ENCODE results near the gene CAPN1.
"Not testable (repeated sequence)": the region's sequence is repeated elsewhere in the genome, so short reads cannot be mapped to it uniquely, and the experiment has no call there.

Gene CAPN1

DNA sequence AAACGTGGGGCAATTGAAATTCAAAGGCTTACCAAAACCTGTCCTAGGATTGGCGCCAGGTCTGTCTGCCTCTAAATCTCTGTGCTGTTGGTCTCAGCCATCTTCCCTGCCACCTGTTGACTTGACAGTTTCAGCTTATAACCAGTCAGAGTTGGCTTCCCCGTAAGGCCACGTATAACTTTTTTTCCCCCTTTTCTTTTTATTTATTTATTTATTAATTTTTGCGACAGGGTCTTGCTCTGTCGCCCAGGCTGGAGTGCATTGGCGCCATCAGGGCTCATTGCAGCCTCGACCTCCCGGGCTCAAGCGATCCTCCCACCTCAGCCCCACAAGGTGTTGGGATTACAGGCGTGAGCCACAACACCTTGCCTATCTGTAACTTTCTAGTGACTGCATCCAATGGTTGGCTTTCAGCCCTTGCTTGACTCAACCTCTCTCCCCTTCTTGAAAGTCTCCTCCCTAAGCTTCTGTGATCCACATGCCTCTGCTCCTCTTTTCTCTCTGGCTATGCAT is 46.0 kb upstream of the CAPN1 start:
- no peak for DNase-seq (ENCODE audit: low read depth)
- TF ChIP-seq, protein P1, sequence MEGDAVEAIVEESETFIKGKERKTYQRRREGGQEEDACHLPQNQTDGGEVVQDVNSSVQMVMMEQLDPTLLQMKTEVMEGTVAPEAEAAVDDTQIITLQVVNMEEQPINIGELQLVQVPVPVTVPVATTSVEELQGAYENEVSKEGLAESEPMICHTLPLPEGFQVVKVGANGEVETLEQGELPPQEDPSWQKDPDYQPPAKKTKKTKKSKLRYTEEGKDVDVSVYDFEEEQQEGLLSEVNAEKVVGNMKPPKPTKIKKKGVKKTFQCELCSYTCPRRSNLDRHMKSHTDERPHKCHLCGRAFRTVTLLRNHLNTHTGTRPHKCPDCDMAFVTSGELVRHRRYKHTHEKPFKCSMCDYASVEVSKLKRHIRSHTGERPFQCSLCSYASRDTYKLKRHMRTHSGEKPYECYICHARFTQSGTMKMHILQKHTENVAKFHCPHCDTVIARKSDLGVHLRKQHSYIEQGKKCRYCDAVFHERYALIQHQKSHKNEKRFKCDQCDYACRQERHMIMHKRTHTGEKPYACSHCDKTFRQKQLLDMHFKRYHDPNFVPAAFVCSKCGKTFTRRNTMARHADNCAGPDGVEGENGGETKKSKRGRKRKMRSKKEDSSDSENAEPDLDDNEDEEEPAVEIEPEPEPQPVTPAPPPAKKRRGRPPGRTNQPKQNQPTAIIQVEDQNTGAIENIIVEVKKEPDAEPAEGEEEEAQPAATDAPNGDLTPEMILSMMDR (IDR thresholded peaks at IDR 0.05; ENCODE audit: insufficient read depth, low read depth, low read length, missing control alignments): no peak
- H3K4me3 ChIP-seq (ENCODE audit: low read depth, low read length): peak overlapping the region; percentile 78

- no peak for DNase-seq (ENCODE audit: low read depth)
- no peak overlapping the region for H3K4me3 ChIP-seq (ENCODE audit: low read depth, low read length)
- TF ChIP-seq, protein P1 (IDR thresholded peaks at IDR 0.05; ENCODE audit: insufficient read depth, low read depth, low read length, missing control alignments): no peak
These were observed 45.1 kb upstream of the CAPN1 start for GRCh38 chr11:65136515-65137096.

DNA sequence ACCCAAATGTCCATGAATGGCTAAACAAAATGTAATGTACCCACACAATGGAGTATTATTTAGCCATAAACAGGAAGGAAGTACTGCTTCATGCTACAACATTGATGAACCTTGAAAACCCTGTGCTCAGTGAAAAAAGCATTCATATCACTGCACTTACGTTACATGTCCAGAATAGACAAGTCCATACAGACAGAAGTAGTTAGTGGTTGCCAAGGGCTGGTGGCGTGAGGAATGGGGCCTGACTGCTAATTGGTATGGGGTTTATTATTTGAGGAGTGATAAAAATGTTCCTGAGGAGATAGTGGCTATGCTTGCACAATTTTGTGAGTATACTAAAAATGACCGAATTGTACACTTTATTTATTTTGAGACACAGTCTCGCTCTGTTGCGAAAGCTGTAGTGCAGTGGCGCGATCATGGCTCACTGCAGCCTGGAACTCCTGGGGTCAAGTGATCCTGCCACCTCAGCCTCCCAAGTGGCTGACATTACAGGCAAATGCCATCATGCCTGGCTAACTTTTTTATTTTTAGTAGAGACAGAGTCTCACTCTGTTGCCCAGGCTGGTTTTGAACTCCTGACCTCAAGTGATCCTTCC is 39.7 kb upstream of the CAPN1 start:
- TF ChIP-seq, protein P1 (IDR thresholded peaks at IDR 0.05; ENCODE audit: insufficient read depth, low read depth, low read length, missing control alignments): no peak
- DNase-seq (ENCODE audit: low read depth): no peak

GRCh38 chr11:65147352-65148075 is 34.2 kb upstream of the CAPN1 start:
- no peak overlapping the region for H3K4me3 ChIP-seq (ENCODE audit: low read depth, low read length)
- no peak for DNase-seq (ENCODE audit: low read depth)
- TF ChIP-seq, protein P1 (IDR thresholded peaks at IDR 0.05; ENCODE audit: insufficient read depth, low read depth, low read length, missing control alignments): no peak

More for the DNA sequence above, 39.7 kb upstream of the CAPN1 start:
- no peak overlapping the region for H3K4me3 ChIP-seq (ENCODE audit: low read depth, low read length)

- no peak for DNase-seq (ENCODE audit: low read depth)
- TF ChIP-seq, protein P1 (IDR thresholded peaks at IDR 0.05; ENCODE audit: insufficient read depth, low read depth, low read length, missing control alignments): no peak
- H3K4me3 ChIP-seq (ENCODE audit: low read depth, low read length): no peak overlapping the region
These were observed 33.1 kb upstream of the CAPN1 start for GRCh38 chr11:65148657-65149056.

DNA sequence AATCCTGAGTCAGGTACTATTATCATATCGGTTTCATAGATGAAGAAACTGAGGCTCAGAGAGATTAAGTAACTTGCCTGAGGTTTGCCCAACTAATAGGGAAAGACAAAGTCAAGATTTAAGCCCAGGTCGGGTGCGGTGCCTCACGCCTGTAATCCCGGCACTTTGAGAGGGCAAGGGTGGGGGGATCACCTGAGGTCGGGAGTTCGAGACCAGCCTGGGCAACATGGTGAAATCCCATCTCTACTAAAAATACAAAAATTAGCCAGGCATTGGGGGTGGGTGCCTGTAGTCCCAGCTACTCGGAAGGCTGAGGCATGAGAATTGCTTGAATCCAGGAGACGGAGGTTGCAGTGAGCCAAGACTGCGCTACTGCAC is 31.6 kb upstream of the CAPN1 start:
- H3K4me3 ChIP-seq (ENCODE audit: low read depth, low read length); DNase-seq (ENCODE audit: low read depth): not testable (repeated sequence)

DNA sequence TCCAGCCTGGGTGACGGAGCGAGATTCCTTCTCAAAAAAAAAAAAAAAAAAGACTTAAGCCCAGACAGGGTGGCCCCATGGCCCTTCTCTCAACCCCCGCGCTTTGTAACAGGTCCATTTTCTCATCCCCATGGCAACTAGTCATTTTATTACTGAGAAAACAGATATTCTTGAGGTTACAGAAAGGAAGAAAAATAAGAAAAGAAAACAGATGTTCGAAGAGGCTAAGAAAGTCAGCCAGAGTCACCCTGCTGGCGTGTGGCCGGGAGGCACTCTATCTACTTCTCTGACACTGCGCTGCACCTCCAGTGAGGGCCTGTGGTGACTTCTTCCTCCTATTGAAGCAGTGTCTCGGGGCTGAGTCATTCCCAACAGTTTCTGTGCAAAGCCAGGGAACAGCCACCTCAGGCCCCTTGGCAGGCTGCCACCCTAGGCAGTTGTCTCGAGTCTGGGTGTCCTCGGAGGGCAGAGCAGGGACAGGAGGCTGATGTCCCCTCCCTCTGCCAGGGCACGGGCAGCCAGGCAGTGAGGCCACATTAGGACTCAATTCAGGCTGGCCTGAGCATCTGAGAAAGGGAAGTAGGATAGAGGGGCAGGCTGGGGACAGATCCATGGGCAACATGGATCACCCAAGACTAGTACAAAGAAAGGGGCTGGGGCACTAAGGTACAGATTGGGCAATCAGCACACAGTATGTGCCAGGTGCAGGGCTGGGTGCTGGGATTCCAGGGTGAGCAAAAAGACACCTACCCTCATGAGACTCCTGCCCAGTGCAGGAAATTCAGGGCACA is 31.0 kb upstream of the CAPN1 start:
- no peak overlapping the region; the same call in 1 of the 2 replicates for H3K4me3 ChIP-seq (ENCODE audit: low read depth, low read length)
- peak; percentile 85 for DNase-seq (ENCODE audit: low read depth)
- TF ChIP-seq, protein P1 (IDR thresholded peaks at IDR 0.05; ENCODE audit: insufficient read depth, low read depth, low read length, missing control alignments): no peak
